Left ventricle myocardium superior (tissue), 1 donor: ENCODE results near the gene AARSD1. TPM values are rescaled to one million over a fixed set of nuclear protein-coding genes. Genes with fewer than 3 reads are reported as not detected.

ENCODE experiments used
- ATAC-seq: fragments of 200-7000 bp; cut with Tn5 transposase; one replicate; pipeline ENCODE4 v1.9.1; 2020; ENCODE audit warnings: mild to moderate bottlenecking, moderate library complexity
- DNase-seq: peaks from one replicate; pipeline ENCODE4 v3.0.0-alpha.2; 2020
- intact Hi-C: fragments of 100-400 bp; cut with micrococcal nuclease; formaldehyde crosslinking; loops from one replicate; pipeline ENCODE4 v1.11.0; 2022
- total RNA-seq: library from RNA; stranded (reverse); fragmentation: NEBNext Ultra II Directional; extraction: Animal tissue kit (Norgen Biotek cat#: 25700); gene quantifications from one replicate; pipeline ENCODE4 v1.2.1, GENCODE V29; 2021
- donor health status: DM: no; HTN: yes; CAD: no; lungs with severe emphysema.

AARSD1 gene
- total RNA-seq, 1 donor from 2014 or later: 31.5 TPM

DNA sequence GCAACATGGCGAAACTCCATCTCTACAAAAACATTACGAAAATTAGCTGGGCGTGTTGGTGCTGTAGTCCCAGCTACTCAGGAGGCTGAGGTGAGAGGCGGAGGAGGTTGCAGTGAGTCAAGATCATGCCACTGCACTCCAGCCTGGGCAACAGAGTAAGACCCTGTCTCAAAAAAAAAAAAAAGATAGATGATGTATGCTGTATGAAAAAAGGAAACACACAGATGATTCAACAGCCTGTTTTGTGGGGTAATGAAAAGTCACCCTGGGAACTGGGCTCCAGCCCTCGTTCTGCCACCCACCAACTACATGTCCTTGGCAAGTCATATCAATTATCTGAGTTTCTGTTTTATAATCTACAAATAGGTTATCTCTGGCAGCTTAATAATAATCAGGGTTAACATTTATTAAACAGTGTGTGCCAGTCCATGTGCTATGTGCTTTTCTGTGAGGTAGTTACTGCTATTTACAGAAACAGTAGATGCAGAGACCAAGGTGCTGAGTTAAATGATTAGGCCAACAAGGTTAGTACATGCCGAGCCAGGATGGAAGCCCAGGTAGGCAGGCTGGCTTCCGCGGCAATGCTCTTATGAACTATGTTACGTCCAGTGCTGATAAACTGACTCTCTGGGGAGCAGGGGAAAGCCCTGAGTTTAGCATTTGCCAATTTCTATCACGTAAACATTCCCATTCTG is 62.6 kb downstream of the AARSD1 start:
- ATAC-seq (no peak), DNase-seq (no peak)
- intact Hi-C loops: no loop called here

Other genes with a start within 250 kb of the AARSD1 start
- 49.6 TPM for gene EZH1, start 219.4 kb downstream of the AARSD1 start, total RNA-seq
- gene RAMP2, start 203.2 kb downstream of the AARSD1 start, total RNA-seq: 39.3 TPM
- 29.6 TPM for gene VPS25, start 191.0 kb downstream of the AARSD1 start, total RNA-seq
- gene WNK4, start 183.8 kb downstream of the AARSD1 start, total RNA-seq: not detected
- gene COA3, start 165.8 kb downstream of the AARSD1 start, total RNA-seq: 70.4 TPM
- 0.10 TPM for gene CNTD1, start 165.6 kb downstream of the AARSD1 start, total RNA-seq
- 76.8 TPM for gene BECN1, start 140.2 kb downstream of the AARSD1 start, total RNA-seq
- 71.2 TPM for gene PSME3, start 131.1 kb downstream of the AARSD1 start, total RNA-seq
- 0.40 TPM for gene AOC2, start 119.9 kb downstream of the AARSD1 start, total RNA-seq
- gene AOC3, start 113.3 kb downstream of the AARSD1 start, total RNA-seq: 6.1 TPM
- gene G6PC1, start 63.7 kb downstream of the AARSD1 start, total RNA-seq: not detected
- 50.7 TPM for gene PTGES3L, start 15.6 kb upstream of the AARSD1 start, total RNA-seq
- 12.7 TPM for gene RUNDC1, start 16.1 kb upstream of the AARSD1 start, total RNA-seq
- gene RPL27, start 34.0 kb upstream of the AARSD1 start, total RNA-seq: 694 TPM
- 13.2 TPM for gene IFI35, start 42.3 kb upstream of the AARSD1 start, total RNA-seq
- gene VAT1, start 57.9 kb upstream of the AARSD1 start, total RNA-seq: 77.0 TPM
- 0.82 TPM for gene RND2, start 60.8 kb upstream of the AARSD1 start, total RNA-seq
- 6.8 TPM for gene BRCA1, start 160.9 kb upstream of the AARSD1 start, total RNA-seq
- gene NBR1, start 206.8 kb upstream of the AARSD1 start, total RNA-seq: 99.2 TPM
- 1.8 TPM for gene TMEM106A, start 247.4 kb upstream of the AARSD1 start, total RNA-seq